NAMALWA (cell line): ENCODE measurements around the gene APP.
"Not testable (repeated sequence)": the region's sequence is repeated elsewhere in the genome, so short reads cannot be mapped to it uniquely, and the experiment has no call there.

Experiments
- DNase-seq: peaks from one replicate; pipeline ENCODE4 v3.0.0-alpha.2; 2015; ENCODE audit warnings: low spot score

The APP gene

GRCh38 chr21:26067836-26068594 lies 102.6 kb downstream of the APP start:
- no peak for DNase-seq

- DNase-seq = no peak
These were observed 106.1 kb downstream of the APP start for GRCh38 chr21:26064506-26064905.

- DNase-seq = no peak
These were observed 109.1 kb downstream of the APP start for GRCh38 chr21:26061437-26061836.

- no peak for DNase-seq
These were observed 110.0 kb downstream of the APP start for GRCh38 chr21:26060335-26061115.

GRCh38 chr21:26057477-26058170 lies 112.9 kb downstream of the APP start:
- DNase-seq = no peak

- no peak for DNase-seq
These were observed 114.7 kb downstream of the APP start for GRCh38 chr21:26055841-26056264.

GRCh38 chr21:26055010-26055409 lies 115.6 kb downstream of the APP start:
- no peak for DNase-seq

- no peak for DNase-seq
These were observed 118.5 kb downstream of the APP start for GRCh38 chr21:26052057-26052456.

GRCh38 chr21:26050857-26051256 lies 119.7 kb downstream of the APP start:
- no peak for DNase-seq

- no peak for DNase-seq
These were observed 120.8 kb downstream of the APP start for GRCh38 chr21:26049803-26050202.

GRCh38 chr21:26047279-26047967 lies 123.1 kb downstream of the APP start:
- DNase-seq = no peak

GRCh38 chr21:26043891-26044290 lies 126.7 kb downstream of the APP start:
- DNase-seq = no peak

GRCh38 chr21:26042181-26042876 lies 128.2 kb downstream of the APP start:
- no peak for DNase-seq

GRCh38 chr21:26041431-26042180 lies 129.0 kb downstream of the APP start:
- no peak for DNase-seq

- no peak for DNase-seq
These were observed 133.7 kb downstream of the APP start for GRCh38 chr21:26036916-26037315.

- DNase-seq = peak; percentile 26
These were observed 138.3 kb downstream of the APP start for GRCh38 chr21:26032263-26032662.

- DNase-seq = no peak
These were observed 142.4 kb downstream of the APP start for GRCh38 chr21:26028183-26028582.

GRCh38 chr21:26027696-26028095 lies 142.9 kb downstream of the APP start:
- no peak for DNase-seq

- no peak for DNase-seq
These were observed 144.7 kb downstream of the APP start for GRCh38 chr21:26025536-26026512.

GRCh38 chr21:26023406-26023805 lies 147.2 kb downstream of the APP start:
- not testable (repeated sequence) for DNase-seq
